Stimulated activated CD4-positive, alpha-beta T cell treated with anti-CD3 and anti-CD28 coated beads, Interleukin-12 subunit alpha, Interleukin-12 subunit beta, amount 100 ng/mL, for 24 hours (primary cell): Measurements from ENCODE around the gene MYH15.

Experiments
- DNase-seq, 2 experiments: peaks; one replicate each; pipeline ENCODE4 v3.0.0-alpha.2; 2020; ENCODE audit warnings: low read depth in 2 of 2

Gene MYH15

DNA sequence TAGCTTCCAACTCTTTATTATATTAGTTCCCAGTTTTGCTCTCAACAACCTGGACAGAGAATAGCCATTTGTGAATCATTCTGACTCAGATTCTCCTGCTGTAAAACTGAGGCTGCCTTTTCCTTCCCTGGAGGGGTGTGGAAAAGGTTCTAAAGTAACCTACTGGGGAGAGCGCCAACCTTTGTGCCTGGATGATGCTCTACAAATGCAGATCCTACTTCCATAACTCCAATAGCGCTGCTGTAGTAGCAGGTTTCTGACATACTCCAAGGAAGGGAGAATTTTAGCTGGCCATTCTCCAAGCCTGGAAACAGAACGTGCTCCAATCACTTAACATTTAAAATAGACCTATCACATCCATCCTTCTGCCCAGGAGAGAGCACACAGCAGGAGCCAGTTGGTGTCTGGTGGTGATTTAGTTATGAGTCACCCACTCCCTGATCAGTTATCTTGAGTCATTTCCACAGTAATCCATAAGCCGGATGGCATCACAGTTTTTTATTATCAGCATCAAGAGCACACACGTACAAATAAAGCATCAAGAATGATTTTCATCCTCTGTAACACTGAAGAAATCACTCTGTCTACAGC lies 38.3 kb downstream of the MYH15 start:
- no peak for DNase-seq

DNA sequence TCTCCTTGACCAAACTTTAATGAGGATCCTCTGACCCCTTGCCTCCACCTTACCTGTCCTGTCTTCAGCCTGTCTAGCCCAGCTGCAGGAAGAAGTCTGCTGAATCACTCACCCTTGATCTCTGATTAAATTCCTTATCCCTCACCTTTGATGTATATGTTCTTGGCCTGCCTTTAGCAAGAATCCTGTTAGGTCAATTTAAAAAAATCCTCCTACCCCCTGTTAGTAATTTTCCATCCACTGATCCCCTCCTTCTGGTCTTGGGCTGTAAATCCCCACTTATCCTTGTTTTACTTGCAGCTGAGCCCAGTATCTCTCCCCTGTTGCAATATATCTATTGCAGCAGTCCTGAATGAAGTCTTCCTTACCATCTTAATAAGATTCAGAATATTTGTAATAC lies 39.0 kb downstream of the MYH15 start:
- no peak for DNase-seq

DNA sequence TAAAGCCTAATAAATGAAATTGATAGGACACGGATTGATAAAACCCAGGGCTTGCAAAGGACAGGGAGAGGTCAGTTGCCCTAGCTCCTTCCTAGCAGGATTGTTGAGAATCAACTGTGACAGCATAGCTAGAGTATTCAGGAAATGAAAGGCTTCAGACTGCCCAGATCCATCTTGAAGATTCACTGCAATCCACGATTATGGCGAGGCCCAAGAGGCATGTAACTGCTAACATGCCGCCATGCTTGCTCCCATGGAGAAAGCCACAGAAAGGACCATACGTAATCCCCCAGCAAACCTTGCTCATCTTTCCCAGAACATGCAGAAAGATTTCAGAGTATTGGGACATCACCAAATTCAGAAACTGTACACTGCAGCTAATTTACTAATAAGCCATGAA lies 41.3 kb downstream of the MYH15 start:
- no peak for DNase-seq

DNA sequence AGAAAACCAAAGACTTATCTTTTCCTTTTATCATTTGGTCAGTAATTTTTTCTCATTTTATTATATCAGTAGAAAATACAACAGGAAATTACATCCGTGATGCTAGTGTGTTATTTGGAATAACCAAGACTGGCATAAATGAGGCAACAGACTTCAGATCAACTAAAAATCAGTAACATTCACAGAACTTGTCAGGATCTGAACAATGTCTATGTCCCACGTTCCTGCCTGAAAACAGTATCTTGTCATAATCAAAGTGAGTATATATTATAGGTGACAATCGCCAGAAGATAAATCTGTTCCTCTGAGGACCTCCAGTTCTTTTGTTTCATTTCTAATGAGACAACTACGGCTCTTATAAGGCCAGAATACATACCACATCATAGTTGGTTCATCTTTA lies 41.8 kb downstream of the MYH15 start:
- DNase-seq: no peak

DNA sequence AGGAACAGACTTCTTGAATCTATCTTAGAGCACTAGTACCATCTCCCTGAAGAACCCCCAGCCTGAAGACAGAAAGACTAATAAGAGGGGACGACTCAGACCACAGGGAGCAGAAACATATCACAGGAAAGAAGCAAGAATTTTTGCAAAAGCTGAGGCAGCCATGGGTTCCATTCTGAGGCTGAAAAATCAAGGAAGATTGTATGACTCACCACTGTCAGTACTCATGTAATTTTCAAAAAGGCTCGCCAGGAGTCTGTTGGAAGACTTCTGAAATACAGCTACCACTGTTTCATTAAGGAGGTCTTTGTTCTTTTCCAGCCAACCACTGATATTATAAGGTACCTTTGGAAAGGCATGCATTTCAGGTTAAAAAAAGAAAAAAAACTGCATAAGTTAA lies 47.5 kb downstream of the MYH15 start:
- no peak for DNase-seq

DNA sequence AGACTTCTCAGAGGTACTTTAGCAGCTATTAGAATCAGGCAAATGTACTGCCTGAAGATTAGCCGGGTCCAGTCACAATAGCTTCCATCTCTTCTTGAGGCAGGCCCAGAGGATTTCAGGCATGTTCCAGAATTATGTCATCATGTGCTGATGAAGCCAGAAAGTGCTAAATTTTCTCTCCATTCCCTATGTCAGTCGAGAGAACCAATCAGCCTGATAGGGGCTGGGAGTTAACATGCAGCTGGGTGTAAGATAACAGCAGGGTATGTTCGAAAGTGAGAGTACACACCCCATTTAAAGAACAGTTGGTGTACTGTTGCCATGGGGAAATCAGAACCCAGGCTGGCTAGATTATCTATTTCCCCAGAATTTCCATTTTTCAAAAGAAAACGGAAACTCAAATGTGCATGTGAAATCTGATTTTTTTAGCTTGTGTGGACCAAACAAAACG lies 48.7 kb downstream of the MYH15 start:
- no peak for DNase-seq

DNA sequence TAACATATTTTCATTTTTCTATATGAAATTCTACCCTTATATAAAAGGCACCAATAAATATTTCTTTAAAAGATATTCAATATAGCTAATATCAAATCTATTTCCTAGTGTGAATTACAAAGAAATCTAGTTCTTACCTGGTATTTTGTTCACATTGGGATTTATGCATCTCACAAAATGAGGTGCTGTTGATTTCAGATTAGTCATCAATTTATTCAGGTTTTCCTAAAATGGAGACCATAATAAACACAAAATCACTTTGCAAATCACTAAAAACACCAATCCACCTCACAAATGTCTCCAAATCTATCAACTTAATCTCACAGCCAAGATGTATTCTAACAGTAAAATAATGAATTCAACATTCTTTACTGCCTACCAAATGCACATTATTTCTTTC lies 51.2 kb downstream of the MYH15 start:
- DNase-seq: no peak

DNA sequence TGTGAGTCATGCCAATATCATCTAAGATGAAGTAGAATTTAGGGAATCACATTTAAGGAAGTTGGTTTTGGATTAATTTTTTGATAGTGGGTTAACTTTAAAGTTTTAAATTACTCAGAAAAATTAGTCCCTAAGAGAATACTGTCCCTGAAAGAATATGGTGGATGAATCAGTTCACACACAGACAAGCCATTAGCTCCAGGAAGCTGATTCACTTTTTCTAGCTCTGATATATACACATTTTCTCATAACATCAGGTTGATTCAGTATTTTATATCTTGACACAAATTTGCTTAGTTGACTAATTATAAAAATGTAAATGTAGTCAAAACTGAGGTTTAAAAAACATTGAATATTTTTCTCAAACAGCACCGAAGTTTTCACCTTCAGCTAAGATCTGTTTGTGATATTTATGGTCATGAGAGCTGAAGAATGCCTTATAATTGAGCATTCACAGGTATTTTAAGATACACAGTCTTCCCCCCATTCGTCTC lies 55.1 kb downstream of the MYH15 start:
- DNase-seq: no peak

DNA sequence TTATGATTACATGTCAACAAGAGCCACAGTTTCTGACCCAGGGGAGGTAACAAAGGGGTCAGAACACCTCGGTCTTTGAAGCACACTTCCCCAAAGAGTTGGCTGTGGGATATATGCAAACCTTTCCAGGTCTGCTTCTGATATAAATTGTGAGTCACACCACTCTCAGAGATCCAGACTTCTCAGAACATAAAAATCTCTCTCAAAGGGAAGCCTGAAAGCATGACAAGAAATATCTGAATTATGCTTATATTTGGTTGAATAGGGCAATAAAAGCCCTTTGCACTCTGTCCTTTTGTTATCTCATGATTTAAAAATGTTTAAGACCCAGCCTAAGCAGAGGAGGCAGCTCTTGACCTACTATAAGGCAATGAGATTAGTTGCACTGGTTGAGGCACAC lies 56.8 kb downstream of the MYH15 start:
- no peak for DNase-seq

DNA sequence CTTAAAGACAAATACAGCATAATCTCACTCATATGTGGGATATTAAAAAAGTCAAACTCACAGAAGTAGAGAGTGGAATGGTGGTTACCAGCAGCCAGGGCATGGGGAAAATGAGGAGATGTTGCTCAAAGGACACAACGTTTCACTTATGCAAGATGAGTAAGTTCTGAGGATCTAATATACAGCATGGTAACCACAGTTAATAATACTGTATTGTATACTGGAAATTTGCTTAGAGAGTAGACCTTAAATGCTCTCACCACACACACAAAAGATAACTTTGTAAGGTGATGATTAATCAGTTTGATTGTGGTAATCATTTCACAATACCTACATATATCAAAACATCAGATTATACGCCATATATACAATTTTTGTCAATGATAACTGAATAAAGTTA lies 60.0 kb downstream of the MYH15 start:
- no peak for DNase-seq

DNA sequence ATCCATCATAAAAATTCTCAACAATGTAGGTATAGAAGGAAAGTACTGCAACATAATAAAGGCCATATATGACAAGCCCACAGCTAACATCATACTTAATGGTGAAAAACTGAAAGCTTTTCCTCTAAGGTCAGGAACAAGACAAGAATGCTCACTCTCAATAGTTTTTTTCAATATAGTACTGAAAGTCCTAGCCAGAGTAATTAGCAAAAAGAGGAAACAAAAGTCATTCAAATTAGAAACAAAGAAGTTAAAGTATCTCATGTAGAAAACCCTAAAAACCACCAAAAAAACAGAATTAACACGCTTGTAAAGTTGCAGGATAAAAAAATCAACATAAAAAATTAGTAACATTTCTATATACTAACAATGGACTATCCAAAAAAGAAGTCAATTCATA lies 61.8 kb downstream of the MYH15 start:
- no peak for DNase-seq

DNA sequence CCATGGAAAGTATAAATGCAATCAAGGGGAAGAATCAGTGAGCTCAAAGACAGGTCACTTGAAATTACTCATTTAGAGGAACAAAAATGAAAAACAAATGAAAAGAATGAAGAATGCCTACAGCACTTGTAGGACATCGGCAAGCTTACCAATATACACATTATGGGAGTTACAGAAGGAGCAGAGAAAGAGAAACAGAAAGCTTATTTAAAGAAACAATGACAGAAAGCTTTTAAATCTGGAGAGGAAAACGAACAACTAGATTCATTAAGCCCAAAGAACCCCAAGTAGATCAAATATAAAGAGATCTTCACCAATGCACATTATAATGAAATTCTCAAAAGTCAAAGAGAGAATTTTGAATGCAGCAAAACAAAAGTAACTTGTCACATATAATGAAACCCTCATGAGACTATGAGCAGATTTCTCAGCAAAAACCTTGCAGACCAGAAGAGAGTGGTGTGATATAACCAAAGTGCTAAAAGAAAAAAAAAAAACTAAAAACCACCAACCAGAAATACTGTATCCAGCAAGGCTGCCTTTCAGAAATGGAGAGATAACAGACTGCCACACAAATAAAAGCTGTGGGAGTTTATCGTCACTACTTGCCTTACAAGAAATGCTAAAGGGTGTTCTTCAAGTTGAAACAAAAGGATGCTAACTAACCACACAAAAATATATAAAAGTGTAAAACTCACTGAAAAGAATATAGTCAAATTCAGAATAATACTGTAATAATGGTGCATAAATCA lies 63.1 kb downstream of the MYH15 start:
- no peak for DNase-seq

DNA sequence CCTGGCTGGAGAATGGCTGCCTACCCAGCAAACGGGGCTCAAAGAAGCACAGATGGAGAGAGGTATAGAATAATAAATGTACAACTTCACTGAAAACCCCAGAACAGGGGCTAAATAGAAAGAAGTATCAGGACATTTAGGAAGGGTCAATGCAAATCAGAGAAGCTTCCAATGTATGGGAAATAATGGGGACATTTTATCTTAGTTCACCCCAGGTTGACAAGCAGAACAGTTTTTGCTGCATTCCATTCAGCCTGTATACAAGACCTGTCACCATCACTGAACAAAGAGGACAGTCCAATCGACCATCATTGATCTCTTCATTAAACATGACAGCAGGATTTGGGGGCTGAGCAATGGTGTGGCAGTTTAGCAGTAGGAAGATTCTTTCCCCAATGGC lies 68.1 kb downstream of the MYH15 start:
- no peak for DNase-seq

DNA sequence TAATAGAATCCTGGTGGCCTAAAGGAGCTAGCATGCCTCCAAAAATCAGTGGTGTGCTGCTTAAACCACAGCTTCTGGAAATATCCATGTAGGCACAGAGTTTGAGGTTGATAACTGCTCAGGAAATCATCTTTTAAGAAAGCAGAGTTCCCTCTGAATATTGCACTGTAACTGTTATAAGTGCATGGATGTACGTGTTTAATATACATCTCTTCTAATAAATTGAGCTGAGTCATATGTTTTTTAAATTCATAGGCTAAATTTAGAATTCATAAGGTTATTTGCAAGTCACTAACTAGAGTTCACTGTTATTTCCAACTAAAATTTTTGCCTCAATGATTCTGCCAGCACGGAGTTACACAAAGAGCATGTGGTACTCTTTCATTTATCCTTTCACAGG lies 68.9 kb downstream of the MYH15 start:
- no peak for DNase-seq

DNA sequence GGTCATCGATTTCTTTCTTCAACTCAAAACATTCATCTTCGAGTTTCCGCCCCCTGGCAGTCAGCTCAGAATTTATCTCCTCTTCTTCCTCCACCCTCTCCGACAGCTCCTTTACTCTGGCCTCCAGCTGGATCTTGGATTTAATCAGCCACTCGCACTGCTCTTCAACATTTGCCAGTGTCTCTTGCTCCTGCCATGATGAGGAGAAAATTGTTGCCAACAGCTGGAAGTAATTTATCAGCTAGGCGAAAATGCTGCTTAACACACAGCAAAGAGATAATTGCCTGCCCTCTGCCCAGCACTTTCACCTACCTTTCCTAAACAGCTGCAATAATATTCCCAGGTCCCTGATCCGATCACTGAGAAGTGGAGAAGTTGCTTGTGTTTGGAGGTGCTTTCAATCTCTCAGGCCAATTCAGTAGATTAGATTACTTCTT lies 69.3 kb downstream of the MYH15 start:
- no peak for DNase-seq

DNA sequence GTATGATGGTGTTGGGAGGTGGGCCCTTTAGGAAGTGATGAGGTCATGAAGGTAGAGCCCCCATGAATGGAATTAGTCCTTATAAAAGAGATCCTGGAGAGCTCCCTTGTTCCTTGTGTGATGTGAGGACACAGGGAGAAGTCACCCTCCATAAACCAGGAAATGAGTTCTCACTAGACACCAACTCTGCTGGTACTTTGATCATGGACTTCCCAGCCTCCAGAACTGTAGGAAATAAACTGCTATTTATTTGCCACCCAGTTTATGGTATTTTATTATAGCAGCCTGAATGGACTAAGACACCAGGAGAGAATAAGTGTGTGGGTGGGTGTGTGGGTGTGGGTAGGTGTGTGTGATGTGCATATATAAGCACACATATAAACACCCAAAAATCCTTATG lies 71.9 kb downstream of the MYH15 start:
- DNase-seq: no peak

DNA sequence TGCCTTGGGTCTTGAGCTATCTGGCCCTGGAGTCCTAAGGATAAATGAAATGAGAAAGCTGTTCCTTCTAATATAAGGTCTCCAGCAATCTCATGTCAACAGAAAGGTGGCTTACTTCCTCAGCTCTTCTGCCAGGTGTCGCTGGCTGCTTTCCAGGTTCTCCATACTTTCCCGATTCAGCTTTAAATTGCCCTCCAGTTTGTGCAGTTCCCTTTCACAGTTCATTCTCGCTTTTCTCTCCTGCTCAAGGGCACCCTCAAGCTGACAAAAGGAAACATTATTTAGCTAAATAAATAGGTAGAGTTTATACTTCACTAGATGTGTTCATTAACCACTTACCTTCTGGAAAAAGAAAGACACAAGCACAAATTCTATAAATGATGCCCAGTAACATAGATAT lies 73.0 kb downstream of the MYH15 start:
- DNase-seq: no peak

DNA sequence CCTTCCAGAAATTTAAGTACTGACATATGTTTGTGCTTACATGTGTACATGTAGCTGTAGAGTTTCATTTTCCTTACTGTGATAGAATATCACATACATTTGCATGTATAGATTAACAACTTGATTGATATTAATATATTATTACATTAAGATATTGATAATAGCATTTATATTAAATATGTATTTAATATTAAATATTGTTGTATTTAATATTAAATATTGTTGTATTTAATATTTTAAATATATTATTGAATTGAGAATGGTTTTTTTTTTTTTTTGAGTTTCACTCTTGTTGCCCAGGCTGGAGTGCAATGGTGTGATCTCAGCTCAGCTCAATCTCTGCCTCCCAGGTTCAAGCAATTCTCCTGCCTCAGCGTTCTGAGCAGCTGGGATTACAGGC lies 76.5 kb downstream of the MYH15 start:
- no peak for DNase-seq

DNA sequence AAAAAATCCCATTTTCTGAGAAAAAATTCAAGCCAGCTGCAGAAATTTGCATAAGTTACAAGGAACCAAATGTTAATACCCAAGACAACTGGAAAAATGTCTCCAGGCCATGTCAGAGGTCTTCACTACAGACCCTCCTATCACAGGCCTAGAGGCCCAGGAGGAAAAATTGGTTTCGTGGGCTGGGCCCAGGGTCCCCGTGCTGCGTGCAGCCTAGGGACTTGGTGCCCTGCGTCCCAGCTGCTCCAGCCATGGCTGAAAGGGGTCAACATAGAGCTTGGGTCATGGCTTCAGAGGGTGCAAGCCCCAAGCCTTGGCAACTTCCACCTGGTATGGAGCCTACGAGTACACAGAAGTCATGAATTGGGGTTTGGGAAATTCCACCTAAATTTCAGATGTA lies 78.0 kb downstream of the MYH15 start:
- no peak for DNase-seq

DNA sequence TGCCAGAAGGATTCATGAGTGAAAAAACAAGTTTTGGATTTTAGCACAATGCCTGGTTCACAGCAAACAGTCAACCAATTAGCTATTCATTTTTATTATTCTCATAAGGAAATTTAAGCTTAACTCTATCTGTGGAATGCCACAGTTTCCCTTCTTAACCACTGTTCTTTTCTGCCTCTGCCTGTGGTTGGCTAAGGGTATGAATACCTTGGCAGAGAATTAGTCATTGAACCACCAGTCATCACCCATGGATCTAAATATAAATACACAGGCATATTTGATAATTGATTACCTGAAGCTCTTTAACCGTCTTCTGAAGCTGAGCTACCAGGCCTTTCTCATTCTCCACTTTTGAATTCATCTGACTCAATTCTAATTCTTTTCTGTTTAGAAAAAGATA lies 79.9 kb downstream of the MYH15 start:
- DNase-seq: no peak

DNA sequence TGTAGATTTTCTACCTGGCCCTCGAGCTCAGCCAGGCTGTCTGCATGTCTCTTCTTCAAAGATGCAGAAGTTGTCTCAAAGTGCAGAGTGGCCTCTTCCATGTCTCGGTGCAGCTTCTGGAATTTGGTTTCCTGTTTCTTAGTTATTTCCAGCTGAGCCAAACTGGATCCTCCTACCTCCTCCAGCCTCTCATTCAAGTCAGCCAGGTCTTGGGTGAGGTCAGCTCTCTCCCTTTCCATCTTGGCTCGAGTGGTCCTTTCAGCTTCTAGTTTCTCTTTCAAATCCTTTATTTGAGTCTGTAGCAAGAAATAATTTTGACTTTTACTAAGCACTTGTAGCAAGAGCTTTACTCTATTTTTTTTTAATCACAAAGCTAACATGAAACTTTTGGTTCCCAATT lies 81.8 kb downstream of the MYH15 start:
- DNase-seq: no peak

DNA sequence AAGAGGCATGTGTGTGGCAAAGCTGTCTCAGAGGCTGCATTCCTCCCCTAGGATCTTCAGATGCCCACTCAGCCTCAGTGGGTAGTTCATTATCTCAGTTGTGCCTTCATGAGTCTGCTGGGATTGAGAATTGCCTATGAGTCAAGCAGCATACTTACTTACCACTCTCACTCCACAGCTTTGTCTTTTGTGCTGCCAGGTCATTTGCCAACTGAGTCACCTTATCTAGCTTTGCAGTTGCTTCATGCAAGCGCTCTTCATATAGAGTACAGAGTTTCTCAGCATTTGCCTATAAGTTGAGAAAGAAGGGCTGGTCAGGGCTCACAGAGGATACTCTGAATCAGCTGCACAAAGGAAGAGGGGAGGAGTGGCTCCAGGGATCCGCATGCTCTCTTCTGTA lies 89.5 kb downstream of the MYH15 start:
- DNase-seq: no peak

DNA sequence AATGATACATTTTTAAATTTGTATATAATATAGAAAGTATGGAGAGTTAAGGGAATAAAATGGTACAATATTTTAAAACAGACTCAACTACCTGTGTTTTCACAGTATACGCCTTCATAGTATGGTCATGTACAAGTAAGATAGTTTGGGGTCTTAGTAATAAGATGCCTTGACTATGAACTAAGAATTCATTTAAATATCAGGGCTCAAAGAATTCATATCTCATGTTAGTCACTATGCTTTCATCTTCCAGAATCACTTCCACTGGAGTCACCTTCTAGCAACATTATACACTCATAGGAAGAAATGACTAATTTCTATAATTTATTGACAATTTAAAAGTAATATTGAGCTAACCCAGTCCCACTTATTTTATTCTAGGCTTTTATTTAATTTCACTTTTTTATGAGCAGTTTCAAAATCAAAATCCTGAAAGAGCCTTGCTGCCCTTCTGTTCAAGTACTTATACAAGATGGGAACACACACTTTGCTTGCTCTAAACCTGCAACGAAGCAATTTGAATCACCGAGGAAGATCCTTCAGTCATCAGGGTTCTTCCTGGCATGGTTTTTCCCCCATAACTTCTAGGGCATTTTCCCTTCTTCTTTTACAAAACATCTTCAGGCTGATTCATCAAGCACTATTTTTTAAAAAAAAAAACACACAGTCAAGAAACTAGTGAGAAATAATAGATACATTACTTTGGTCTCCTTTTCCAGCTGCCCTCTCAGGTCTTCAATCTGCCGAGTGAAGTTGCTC lies 94.1 kb downstream of the MYH15 start:
- DNase-seq: no peak
